ENCODE measurements around the gene RIBC2. TPM values are rescaled to one million over a fixed set of nuclear protein-coding genes. Genes with fewer than 3 reads are reported as not detected.
"Not testable (repeated sequence)": the region's sequence is repeated elsewhere in the genome, so short reads cannot be mapped to it uniquely, and the experiment has no call there.

Gene RIBC2
- total RNA-seq, 2 experiments from 2014 or later, result 7.3 to 7.8 TPM

GRCh38 chr22:45445031-45445710, 31.7 kb downstream of the RIBC2 start:
- no peak for DNase-seq
- Mint-ChIP-seq H3K27me3 (peaks cover 4% of the 10 kb centered on the region), H3K4me3 (no peak overlapping the region), H3K4me1 (peaks cover 10% of the 10 kb centered on the region), H3K9me3 (no peaks in the 10 kb centered on the region), H3K27ac (no peak overlapping the region), H3K36me3 (ENCODE audit: low read depth) (no peaks in the 10 kb centered on the region)
- CTCF ChIA-PET, result no interaction called here
- POLR2A ChIA-PET, result no interaction called here

GRCh38 chr22:45446216-45446615, 32.7 kb downstream of the RIBC2 start:
- POLR2A ChIA-PET, result no interaction called here
- no peaks in the 10 kb centered on the region for H3K9me3 Mint-ChIP-seq

GRCh38 chr22:45447596-45447995, 34.1 kb downstream of the RIBC2 start:
- H3K4me1 Mint-ChIP-seq; H3K27ac Mint-ChIP-seq; H3K9me3 Mint-ChIP-seq; H3K27me3 Mint-ChIP-seq; H3K36me3 Mint-ChIP-seq (ENCODE audit: low read depth); DNase-seq; POLR2A ChIA-PET; H3K4me3 Mint-ChIP-seq; CTCF ChIA-PET: not testable (repeated sequence)

More at GRCh38 chr22:45446216-45446615, 32.7 kb downstream of the RIBC2 start:
- H3K4me1 Mint-ChIP-seq, result peaks cover 1% of the 10 kb centered on the region
- H3K27me3 Mint-ChIP-seq, result peaks cover 3% of the 10 kb centered on the region
- no peaks in the 10 kb centered on the region for H3K36me3 Mint-ChIP-seq (ENCODE audit: low read depth)
- no peak overlapping the region for H3K27ac Mint-ChIP-seq
- DNase-seq, result no peak
- no peak overlapping the region for H3K4me3 Mint-ChIP-seq
- CTCF ChIA-PET, result no interaction called here

GRCh38 chr22:45448431-45448830, 34.9 kb downstream of the RIBC2 start:
- Mint-ChIP-seq H3K27ac (no peak overlapping the region), H3K4me3 (no peak overlapping the region), H3K27me3 (peaks cover 7% of the 10 kb centered on the region), H3K36me3 (ENCODE audit: low read depth) (no peaks in the 10 kb centered on the region), H3K9me3 (no peaks in the 10 kb centered on the region), H3K4me1 (no peaks in the 10 kb centered on the region)
- DNase-seq, result no peak
- ChIA-PET POLR2A (no interaction called here), CTCF (no interaction called here)

- H3K9me3 Mint-ChIP-seq; H3K4me1 Mint-ChIP-seq; H3K27me3 Mint-ChIP-seq; POLR2A ChIA-PET; H3K36me3 Mint-ChIP-seq (ENCODE audit: low read depth); CTCF ChIA-PET; H3K27ac Mint-ChIP-seq; DNase-seq; H3K4me3 Mint-ChIP-seq: not testable (repeated sequence)
Measured at GRCh38 chr22:45449442-45449841, 35.9 kb downstream of the RIBC2 start.

- Mint-ChIP-seq H3K36me3 (ENCODE audit: low read depth) (no peaks in the 10 kb centered on the region), H3K4me3 (no peak overlapping the region)
- CTCF ChIA-PET, result no interaction called here
Measured at GRCh38 chr22:45450101-45450785, 36.8 kb downstream of the RIBC2 start.

GRCh38 chr22:45450921-45451651, 37.6 kb downstream of the RIBC2 start:
- Mint-ChIP-seq H3K4me3 (no peak overlapping the region), H3K4me1 (no peaks in the 10 kb centered on the region), H3K27ac (no peak overlapping the region), H3K27me3 (peaks cover 7% of the 10 kb centered on the region), H3K36me3 (ENCODE audit: low read depth) (no peaks in the 10 kb centered on the region), H3K9me3 (no peaks in the 10 kb centered on the region)
- CTCF ChIA-PET, result no interaction called here
- no peak for DNase-seq
- POLR2A ChIA-PET, result no interaction called here

More at GRCh38 chr22:45450101-45450785, 36.8 kb downstream of the RIBC2 start:
- Mint-ChIP-seq H3K9me3 (no peaks in the 10 kb centered on the region), H3K27me3 (peaks cover 7% of the 10 kb centered on the region), H3K27ac (no peak overlapping the region), H3K4me1 (no peaks in the 10 kb centered on the region)
- POLR2A ChIA-PET, result no interaction called here
- no peak for DNase-seq

- Mint-ChIP-seq H3K27me3 (peaks cover 5% of the 10 kb centered on the region), H3K9me3 (no peaks in the 10 kb centered on the region), H3K4me1 (no peaks in the 10 kb centered on the region), H3K4me3 (no peak overlapping the region), H3K27ac (no peak overlapping the region), H3K36me3 (ENCODE audit: low read depth) (no peaks in the 10 kb centered on the region)
- ChIA-PET CTCF (no interaction called here), POLR2A (no interaction called here)
- no peak for DNase-seq
Measured at GRCh38 chr22:45451972-45452371, 38.5 kb downstream of the RIBC2 start.

GRCh38 chr22:45452565-45453379, 39.3 kb downstream of the RIBC2 start:
- no peak overlapping the region for H3K27ac Mint-ChIP-seq
- peaks cover 5% of the 10 kb centered on the region for H3K27me3 Mint-ChIP-seq
- CTCF ChIA-PET, result no interaction called here
- DNase-seq, result no peak
- no peaks in the 10 kb centered on the region for H3K9me3 Mint-ChIP-seq
- H3K4me3 Mint-ChIP-seq, result no peak overlapping the region
- no peaks in the 10 kb centered on the region for H3K4me1 Mint-ChIP-seq
- H3K36me3 Mint-ChIP-seq (ENCODE audit: low read depth), result no peaks in the 10 kb centered on the region
- POLR2A ChIA-PET, result no interaction called here

GRCh38 chr22:45453764-45454163, 40.3 kb downstream of the RIBC2 start:
- no peak overlapping the region for H3K4me3 Mint-ChIP-seq
- no peak overlapping the region for H3K27ac Mint-ChIP-seq
- H3K27me3 Mint-ChIP-seq, result peaks cover 5% of the 10 kb centered on the region
- ChIA-PET CTCF (no interaction called here), POLR2A (no interaction called here)
- H3K4me1 Mint-ChIP-seq, result no peaks in the 10 kb centered on the region
- DNase-seq, result no peak
- H3K9me3 Mint-ChIP-seq, result no peaks in the 10 kb centered on the region
- H3K36me3 Mint-ChIP-seq (ENCODE audit: low read depth), result no peaks in the 10 kb centered on the region

GRCh38 chr22:45454275-45454674, 40.8 kb downstream of the RIBC2 start:
- CTCF ChIA-PET, result no interaction called here
- H3K27me3 Mint-ChIP-seq, result peaks cover 5% of the 10 kb centered on the region
- H3K4me3 Mint-ChIP-seq, result no peak overlapping the region
- no peaks in the 10 kb centered on the region for H3K9me3 Mint-ChIP-seq
- POLR2A ChIA-PET, result interaction anchor here (1.6 kb wide), 1 partner anchor 158 kb away, joined by 3 read pairs; no protein-coding TSS in a partner anchor
- H3K4me1 Mint-ChIP-seq, result no peaks in the 10 kb centered on the region
- DNase-seq, result no peak
- H3K27ac Mint-ChIP-seq, result no peak overlapping the region
- H3K36me3 Mint-ChIP-seq (ENCODE audit: low read depth), result no peaks in the 10 kb centered on the region

- ChIA-PET CTCF (no interaction called here), POLR2A (interaction anchor here (1.6 kb wide), 1 partner anchor 158 kb away, joined by 3 read pairs; no protein-coding TSS in a partner anchor)
- no peak for DNase-seq
- H3K27ac Mint-ChIP-seq, result no peak overlapping the region
- peaks cover 5% of the 10 kb centered on the region for H3K27me3 Mint-ChIP-seq
- H3K4me1 Mint-ChIP-seq, result no peaks in the 10 kb centered on the region
- H3K9me3 Mint-ChIP-seq, result no peaks in the 10 kb centered on the region
- no peak overlapping the region for H3K4me3 Mint-ChIP-seq
- H3K36me3 Mint-ChIP-seq (ENCODE audit: low read depth), result no peaks in the 10 kb centered on the region
Measured at GRCh38 chr22:45455212-45455611, 41.7 kb downstream of the RIBC2 start.

GRCh38 chr22:45455621-45456020, 42.1 kb downstream of the RIBC2 start:
- DNase-seq, result no peak
- no peaks in the 10 kb centered on the region for H3K9me3 Mint-ChIP-seq
- no peaks in the 10 kb centered on the region for H3K4me1 Mint-ChIP-seq
- ChIA-PET CTCF (no interaction called here), POLR2A (interaction anchor here (1.6 kb wide), 1 partner anchor 159 kb away, joined by 3 read pairs; no protein-coding TSS in a partner anchor)
- H3K4me3 Mint-ChIP-seq, result no peak overlapping the region
- no peaks in the 10 kb centered on the region for H3K36me3 Mint-ChIP-seq (ENCODE audit: low read depth)
- peaks cover 5% of the 10 kb centered on the region for H3K27me3 Mint-ChIP-seq
- H3K27ac Mint-ChIP-seq, result no peak overlapping the region

All from activated CD4-positive, alpha-beta memory T cell treated with anti-CD3 and anti-CD28 coated beads, Interleukin-2, amount 10 ng/mL, durations not matched to agents 7 days and 5 days (primary cell).